Peyer's patch (tissue), 4 donors: Measurements from ENCODE around the gene FAM151A.

Experiments
- POLR2A ChIP-seq, 2 donors: fragments of 450-650 bp; IDR thresholded peaks; one replicate each; pipeline ENCODE4 v1.5.1; 2017; ENCODE audit warnings: antibody characterized with exemption in 2 of 2, mild to moderate bottlenecking in 2 of 2, moderate library complexity in 2 of 2
- TF ChIP-seq, protein P1 (sequence below), 6 experiments: fragments of 450-650 bp in 4 of 6; fragments of 200-600 bp in 2 of 6; sonication (generic) in 1 of 6; IDR thresholded peaks; one replicate each; pipeline ENCODE4 v1.5.1; 2017 to 2019; ENCODE audit warnings: antibody characterized with exemption in 6 of 6, mild to moderate bottlenecking in 3 of 6, moderate library complexity in 1 of 6

DNA sequence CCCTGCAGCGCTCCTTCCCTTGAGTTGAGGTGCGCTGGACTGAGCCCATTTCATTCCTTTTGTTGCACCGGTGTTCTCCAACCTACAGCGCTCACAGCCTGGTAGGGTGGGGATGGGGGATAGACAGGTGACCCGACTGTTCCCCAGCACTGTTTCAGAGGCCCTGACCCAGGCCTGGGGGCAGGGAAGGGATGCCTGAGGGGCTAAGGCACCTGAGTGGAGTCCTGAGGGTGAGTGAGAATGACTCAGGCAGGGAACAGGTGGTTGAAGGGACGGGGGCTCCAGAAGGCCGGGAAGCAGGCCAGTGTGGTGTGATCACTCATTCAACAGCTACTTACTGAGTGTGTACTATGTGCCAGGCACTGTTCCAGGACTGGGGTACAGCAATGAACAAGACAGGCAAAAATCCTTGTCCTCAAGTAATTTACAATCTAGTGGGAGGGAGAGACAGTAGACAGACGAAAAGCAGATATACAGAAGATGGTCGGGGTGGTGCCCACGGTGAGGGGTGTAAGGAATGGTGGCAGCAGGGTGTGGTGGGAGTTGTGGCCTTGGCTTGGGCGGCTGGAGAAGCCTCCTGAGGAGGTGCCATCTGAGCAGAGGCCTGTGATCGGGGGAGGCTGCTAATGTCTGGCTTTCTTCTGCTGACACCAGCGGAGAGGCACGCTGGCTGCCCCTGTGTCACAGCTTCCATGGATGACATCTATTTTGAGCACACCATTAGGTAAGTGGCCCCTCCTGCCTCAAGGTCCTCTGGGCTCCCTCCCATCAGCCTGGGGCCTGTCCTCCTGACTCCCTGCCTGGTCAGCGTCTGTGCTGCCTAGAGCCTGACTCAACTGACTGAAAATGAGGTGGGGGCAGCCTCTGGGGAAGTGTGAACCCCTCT lies 37.9 kb downstream of the FAM151A start:
- TF ChIP-seq, protein P1, sequence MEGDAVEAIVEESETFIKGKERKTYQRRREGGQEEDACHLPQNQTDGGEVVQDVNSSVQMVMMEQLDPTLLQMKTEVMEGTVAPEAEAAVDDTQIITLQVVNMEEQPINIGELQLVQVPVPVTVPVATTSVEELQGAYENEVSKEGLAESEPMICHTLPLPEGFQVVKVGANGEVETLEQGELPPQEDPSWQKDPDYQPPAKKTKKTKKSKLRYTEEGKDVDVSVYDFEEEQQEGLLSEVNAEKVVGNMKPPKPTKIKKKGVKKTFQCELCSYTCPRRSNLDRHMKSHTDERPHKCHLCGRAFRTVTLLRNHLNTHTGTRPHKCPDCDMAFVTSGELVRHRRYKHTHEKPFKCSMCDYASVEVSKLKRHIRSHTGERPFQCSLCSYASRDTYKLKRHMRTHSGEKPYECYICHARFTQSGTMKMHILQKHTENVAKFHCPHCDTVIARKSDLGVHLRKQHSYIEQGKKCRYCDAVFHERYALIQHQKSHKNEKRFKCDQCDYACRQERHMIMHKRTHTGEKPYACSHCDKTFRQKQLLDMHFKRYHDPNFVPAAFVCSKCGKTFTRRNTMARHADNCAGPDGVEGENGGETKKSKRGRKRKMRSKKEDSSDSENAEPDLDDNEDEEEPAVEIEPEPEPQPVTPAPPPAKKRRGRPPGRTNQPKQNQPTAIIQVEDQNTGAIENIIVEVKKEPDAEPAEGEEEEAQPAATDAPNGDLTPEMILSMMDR (IDR thresholded peaks at IDR 0.05): no peak
- TF ChIP-seq POLR2A (IDR thresholded peaks at IDR 0.05): no peak
